ENCODE results near the gene MT2A.
A peak's percentile ranks its signal among the peaks of the same experiment; 100 is the strongest.
"Not testable (repeated sequence)": the region's sequence is repeated elsewhere in the genome, so short reads cannot be mapped to it uniquely, and the experiment has no call there.

Gene MT2A

DNA sequence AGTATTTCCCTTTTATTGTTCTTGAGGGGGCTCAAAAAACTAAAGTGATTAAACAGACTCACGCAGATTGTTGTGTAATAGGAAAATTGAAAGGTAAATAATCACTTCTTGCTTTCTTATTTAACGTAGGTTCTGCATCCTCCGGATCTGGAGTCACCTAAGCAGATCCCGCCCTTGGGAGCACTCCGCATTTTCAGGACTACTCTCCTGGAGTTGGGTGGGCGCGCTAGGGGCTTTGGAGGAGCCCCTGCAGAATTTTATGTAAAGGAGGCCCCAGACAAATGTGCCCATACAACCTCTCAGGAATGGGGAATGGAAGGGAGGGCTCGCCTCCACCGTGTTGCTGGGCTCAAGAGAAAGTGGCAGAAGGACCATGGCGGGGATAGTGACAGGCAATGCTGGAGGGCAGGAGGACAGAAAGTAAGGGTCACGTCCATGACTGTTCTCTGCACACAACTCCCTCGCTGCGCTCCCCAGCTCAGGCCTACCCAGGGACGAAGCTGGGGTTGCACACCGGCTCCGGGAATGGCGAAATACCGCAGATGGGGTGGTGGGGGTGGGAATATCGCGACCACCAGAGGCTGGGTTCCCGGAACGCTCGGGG is 8.3 kb downstream of the MT2A start:
- TF ChIP-seq, protein P1, sequence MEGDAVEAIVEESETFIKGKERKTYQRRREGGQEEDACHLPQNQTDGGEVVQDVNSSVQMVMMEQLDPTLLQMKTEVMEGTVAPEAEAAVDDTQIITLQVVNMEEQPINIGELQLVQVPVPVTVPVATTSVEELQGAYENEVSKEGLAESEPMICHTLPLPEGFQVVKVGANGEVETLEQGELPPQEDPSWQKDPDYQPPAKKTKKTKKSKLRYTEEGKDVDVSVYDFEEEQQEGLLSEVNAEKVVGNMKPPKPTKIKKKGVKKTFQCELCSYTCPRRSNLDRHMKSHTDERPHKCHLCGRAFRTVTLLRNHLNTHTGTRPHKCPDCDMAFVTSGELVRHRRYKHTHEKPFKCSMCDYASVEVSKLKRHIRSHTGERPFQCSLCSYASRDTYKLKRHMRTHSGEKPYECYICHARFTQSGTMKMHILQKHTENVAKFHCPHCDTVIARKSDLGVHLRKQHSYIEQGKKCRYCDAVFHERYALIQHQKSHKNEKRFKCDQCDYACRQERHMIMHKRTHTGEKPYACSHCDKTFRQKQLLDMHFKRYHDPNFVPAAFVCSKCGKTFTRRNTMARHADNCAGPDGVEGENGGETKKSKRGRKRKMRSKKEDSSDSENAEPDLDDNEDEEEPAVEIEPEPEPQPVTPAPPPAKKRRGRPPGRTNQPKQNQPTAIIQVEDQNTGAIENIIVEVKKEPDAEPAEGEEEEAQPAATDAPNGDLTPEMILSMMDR (IDR thresholded peaks at IDR 0.05), result no peak
- H3K27ac ChIP-seq, result no peak overlapping the region

DNA sequence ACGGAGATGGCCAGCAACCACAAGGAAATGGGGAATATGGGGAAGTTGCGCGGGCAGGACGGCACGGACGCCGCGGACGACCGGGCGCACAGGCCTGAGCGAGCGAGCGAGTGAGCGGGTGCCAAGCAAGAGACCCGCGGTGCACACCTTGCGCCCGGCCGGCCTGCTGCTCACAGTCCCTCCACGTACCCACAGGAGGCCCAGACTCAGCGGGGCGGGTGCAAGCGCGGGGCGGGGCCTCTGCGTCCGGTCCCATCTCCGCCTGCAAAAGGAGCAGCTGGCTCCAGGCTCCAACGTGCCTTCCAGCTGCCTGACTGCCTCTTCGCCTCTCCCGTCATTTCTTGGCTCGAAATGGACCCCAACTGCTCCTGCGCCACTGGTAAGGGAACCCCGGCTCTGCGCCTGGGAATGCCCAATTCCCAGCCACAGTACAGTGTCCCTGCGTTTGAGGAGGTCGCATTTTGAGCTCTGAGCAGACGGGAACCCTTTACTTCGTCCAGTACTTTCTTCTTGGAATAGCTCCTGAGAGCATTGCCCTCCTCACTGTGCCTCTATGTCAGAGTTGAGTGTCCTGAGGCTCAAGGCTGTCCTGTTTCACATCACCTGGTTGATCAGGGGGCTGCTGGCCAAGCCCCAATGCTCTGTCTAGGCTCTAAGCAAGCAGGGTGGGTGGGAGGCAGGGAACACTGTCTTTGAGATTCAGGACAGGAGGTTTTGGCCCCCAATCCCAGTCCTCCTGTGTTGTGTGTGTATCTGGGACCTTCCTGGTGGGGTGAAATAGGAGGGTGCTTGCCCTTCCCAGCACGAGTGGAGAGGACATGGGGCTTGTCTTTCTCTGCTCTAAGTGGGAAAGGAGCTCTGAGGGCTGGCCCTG is 9.1 kb downstream of the MT2A start:
- TF ChIP-seq, protein P1 (IDR thresholded peaks at IDR 0.05), result no peak
- Histone ChIP-seq H3K4me1 (peaks cover 6% of the 10 kb centered on the region), H3K9me3 (ENCODE audit: control insufficient read depth, low read length) (no peaks in the 10 kb centered on the region), H2AFZ (peak overlapping the region; percentile 85), H3K36me3 (ENCODE audit: control insufficient read depth, insufficient read depth, low read length) (no peaks in the 10 kb centered on the region), H3K4me2 (ENCODE audit: low read length) (peak overlapping the region; percentile 35), H3K9ac (peak overlapping the region; percentile 21), H3K79me2 (no peaks in the 10 kb centered on the region), H3K27me3 (ENCODE audit: control insufficient read depth, insufficient read depth, low read length) (no peaks in the 10 kb centered on the region), H3K27ac (peak overlapping the region; percentile 39), H3K4me3 (ENCODE audit: low read depth, low read length) (no peak overlapping the region)

More for the DNA sequence above, 8.3 kb downstream of the MT2A start:
- peaks cover 6% of the 10 kb centered on the region for H3K4me1 ChIP-seq
- no peak overlapping the region for H3K9ac ChIP-seq
- peak overlapping the region; percentile 85 for H2AFZ ChIP-seq
- H3K4me3 ChIP-seq (ENCODE audit: low read depth, low read length), result no peak overlapping the region
- H3K9me3 ChIP-seq (ENCODE audit: control insufficient read depth, low read length), result no peaks in the 10 kb centered on the region
- peak overlapping the region; percentile 35 for H3K4me2 ChIP-seq (ENCODE audit: low read length)
- no peaks in the 10 kb centered on the region for H3K79me2 ChIP-seq
- H3K36me3 ChIP-seq (ENCODE audit: control insufficient read depth, insufficient read depth, low read length), result no peaks in the 10 kb centered on the region
- H3K27me3 ChIP-seq (ENCODE audit: control insufficient read depth, insufficient read depth, low read length), result no peaks in the 10 kb centered on the region

DNA sequence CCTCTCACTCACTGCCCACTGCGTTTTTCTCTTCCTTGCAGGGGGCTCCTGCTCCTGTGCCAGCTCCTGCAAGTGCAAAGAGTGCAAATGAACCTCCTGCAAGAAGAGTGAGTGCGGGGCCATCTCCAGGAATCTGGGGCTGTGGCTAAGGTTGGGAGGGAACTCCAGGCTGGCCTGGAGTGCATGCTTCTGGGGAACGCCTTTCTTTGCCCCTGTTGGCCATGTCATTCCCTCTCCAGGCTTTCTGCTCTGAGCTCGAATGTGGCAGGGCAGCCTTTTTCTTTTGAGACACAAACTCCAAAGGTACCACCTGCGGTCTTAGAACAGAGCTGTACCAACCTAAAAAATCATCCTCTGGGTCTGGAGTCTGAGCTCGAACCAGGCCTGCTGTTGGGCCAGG is 9.8 kb downstream of the MT2A start:
- Histone ChIP-seq H2AFZ (no peak overlapping the region), H3K9ac (no peak overlapping the region), H3K4me3 (ENCODE audit: low read depth, low read length) (no peak overlapping the region), H3K36me3 (ENCODE audit: control insufficient read depth, insufficient read depth, low read length) (no peaks in the 10 kb centered on the region), H3K4me2 (ENCODE audit: low read length) (no peak overlapping the region), H3K79me2 (no peaks in the 10 kb centered on the region), H3K9me3 (ENCODE audit: control insufficient read depth, low read length) (no peaks in the 10 kb centered on the region), H3K27ac (no peak overlapping the region), H3K4me1 (peaks cover 6% of the 10 kb centered on the region), H3K27me3 (ENCODE audit: control insufficient read depth, insufficient read depth, low read length) (no peaks in the 10 kb centered on the region)
- TF ChIP-seq, protein P1 (IDR thresholded peaks at IDR 0.05), result no peak

DNA sequence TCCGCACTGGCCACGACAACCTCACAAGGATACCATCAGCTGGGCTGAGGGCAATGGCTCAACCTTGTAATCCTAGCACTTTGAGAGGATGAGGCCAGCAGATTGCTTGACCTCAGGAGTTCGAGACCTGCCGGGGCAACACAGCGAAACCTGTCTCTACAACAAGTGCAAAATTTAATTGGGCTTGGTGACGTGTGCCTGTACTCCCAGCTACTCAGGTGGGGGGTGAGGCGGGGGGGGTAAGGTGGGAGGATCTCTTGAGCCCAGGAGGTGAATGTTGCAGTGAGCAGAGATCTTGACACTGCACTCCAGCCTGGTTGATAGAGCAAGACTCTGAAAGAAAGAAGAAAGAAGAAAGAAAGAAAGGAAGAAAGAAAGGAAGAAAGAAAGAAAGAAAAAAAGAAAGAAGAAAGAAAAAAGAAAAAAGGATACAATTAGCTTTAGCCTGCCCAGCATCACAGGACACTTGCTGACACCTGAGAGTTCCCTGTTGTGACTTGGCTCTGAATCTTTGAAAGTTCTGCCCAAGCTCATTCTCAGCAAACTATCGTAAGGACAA is 12.0 kb downstream of the MT2A start:
- Histone ChIP-seq H3K9me3 (ENCODE audit: control insufficient read depth, low read length) (no peaks in the 10 kb centered on the region), H3K4me1 (peaks cover 6% of the 10 kb centered on the region), H3K79me2 (no peaks in the 10 kb centered on the region), H3K9ac (no peak overlapping the region), H3K27me3 (ENCODE audit: control insufficient read depth, insufficient read depth, low read length) (no peaks in the 10 kb centered on the region), H2AFZ (no peak overlapping the region), H3K27ac (no peak overlapping the region), H3K4me2 (ENCODE audit: low read length) (no peak overlapping the region), H3K4me3 (ENCODE audit: low read depth, low read length) (no peak overlapping the region), H3K36me3 (ENCODE audit: control insufficient read depth, insufficient read depth, low read length) (no peaks in the 10 kb centered on the region)
- TF ChIP-seq, protein P1 (IDR thresholded peaks at IDR 0.05), result no peak

DNA sequence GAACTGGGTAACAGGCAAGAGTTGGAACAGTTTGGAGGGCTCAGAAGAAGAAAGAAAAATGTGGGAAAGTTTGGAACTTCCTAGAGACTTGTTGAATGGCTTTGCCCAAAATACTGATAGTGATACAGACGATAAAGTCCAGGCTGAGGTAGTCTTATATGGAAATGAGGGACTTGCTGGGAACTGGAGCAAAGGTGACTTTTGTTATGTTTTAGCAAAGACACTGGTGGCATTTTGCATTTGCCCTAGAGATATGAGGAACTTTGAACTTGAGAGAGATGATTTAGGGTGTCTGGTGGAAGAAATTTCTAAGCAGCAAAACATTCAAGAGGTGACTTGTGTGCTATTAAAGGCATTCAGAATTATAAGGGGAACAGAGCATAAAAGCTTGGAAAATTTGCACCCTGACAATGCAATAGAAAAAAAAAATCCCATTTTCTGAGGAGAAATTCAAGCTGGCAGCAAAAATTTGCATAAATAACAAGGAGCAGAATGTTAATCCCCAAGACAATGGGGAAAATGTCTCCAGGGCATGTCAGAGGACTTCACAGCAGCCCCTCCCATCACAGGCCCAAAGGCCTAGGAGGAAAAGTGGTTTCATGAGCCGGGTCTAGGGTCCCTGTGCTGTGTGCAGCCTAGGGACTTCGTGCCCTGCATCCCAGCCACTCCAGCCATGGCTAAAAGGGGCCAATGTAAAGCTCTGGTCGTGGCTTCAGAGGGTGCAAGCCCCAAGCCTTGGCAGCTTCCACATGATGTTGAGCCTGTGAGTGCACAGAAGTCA is 13.5 kb downstream of the MT2A start:
- not testable (repeated sequence) for H2AFZ ChIP-seq; H3K4me3 ChIP-seq (ENCODE audit: low read depth, low read length); H3K36me3 ChIP-seq (ENCODE audit: control insufficient read depth, insufficient read depth, low read length); H3K9me3 ChIP-seq (ENCODE audit: control insufficient read depth, low read length); H3K9ac ChIP-seq; H3K4me1 ChIP-seq; H3K27me3 ChIP-seq (ENCODE audit: control insufficient read depth, insufficient read depth, low read length); H3K27ac ChIP-seq; H3K79me2 ChIP-seq; H3K4me2 ChIP-seq (ENCODE audit: low read length)

DNA sequence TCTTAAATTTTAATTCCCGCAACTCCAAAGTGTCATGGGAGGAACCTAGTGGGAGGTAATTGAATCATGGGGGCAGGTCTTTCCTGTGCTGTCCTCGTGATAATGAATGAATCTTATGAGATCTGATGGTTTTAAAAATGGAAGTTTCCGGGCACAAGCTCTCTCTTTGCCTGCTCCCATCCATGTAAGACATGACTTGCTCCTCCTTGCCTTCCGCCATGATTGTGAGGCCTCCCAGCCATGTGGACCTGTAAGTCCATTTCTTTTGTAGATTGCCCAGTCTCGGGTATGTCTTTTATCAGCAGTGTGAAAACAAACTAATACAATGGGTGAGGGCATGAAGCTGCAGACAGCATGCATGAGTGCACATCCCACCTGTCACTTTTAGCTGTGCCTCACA is 14.8 kb downstream of the MT2A start:
- not testable (repeated sequence) for H3K79me2 ChIP-seq; H3K4me2 ChIP-seq (ENCODE audit: low read length); H3K27ac ChIP-seq; H3K4me3 ChIP-seq (ENCODE audit: low read depth, low read length); H3K9ac ChIP-seq; H2AFZ ChIP-seq; H3K36me3 ChIP-seq (ENCODE audit: control insufficient read depth, insufficient read depth, low read length); H3K4me1 ChIP-seq; H3K27me3 ChIP-seq (ENCODE audit: control insufficient read depth, insufficient read depth, low read length); H3K9me3 ChIP-seq (ENCODE audit: control insufficient read depth, low read length)

Data from parathyroid adenoma (tissue), 2 donors.